Upper lobe of left lung (tissue), 4 donors: ENCODE results near the gene MBD3L4.

Source experiments
- CTCF ChIP-seq, 6 experiments: fragments of 450-650 bp in 4 of 6; fragments of 200-600 bp in 2 of 6; sonication (generic) in 2 of 6; IDR thresholded peaks; one replicate each; pipeline ENCODE4 v1.5.1; 2016 to 2019; ENCODE audit warnings: antibody characterized with exemption in 6 of 6
- EP300 ChIP-seq, 4 donors: sonication (generic); formaldehyde crosslinking; IDR thresholded peaks; one replicate each; pipeline ENCODE4 v1.5.1; 2017; ENCODE audit warnings: antibody characterized with exemption in 4 of 4, control low read depth in 2 of 4
- POLR2AphosphoS5 ChIP-seq, 2 donors: sonication (generic); formaldehyde crosslinking; IDR thresholded peaks; one replicate each; pipeline ENCODE4 v1.5.1; 2017; ENCODE audit warnings: antibody characterized with exemption in 2 of 2

GRCh38 chr19:6988257-6988656, 51.7 kb downstream of the MBD3L4 start:
- TF ChIP-seq CTCF (IDR thresholded peaks at IDR 0.05) (no peak), EP300 (IDR thresholded peaks at IDR 0.05) (no peak), POLR2AphosphoS5 (IDR thresholded peaks at IDR 0.05) (no peak)
